Measurements from ENCODE around the gene TC2N.

GRCh38 chr14:91817566-91818325, 49.6 kb downstream of the TC2N start:
- TF ChIP-seq ZFP30 (CRISPR knock-in tag; IDR thresholded peaks at IDR 0.05) (no peak), PATZ1 (CRISPR knock-in tag; IDR thresholded peaks at IDR 0.05; ENCODE audit: borderline replicate concordance) (no peak), ARNTL (CRISPR knock-in tag; IDR thresholded peaks at IDR 0.05; ENCODE audit: borderline replicate concordance, low read depth) (no peak), BACH2 (CRISPR knock-in tag; IDR thresholded peaks at IDR 0.05; ENCODE audit: borderline replicate concordance) (no peak), ZFP3 (CRISPR knock-in tag; IDR thresholded peaks at IDR 0.05) (no peak), CREB5 (CRISPR knock-in tag; IDR thresholded peaks at IDR 0.05; ENCODE audit: low read depth) (no peak), ZNF565 (CRISPR knock-in tag; conservative IDR thresholded peaks at IDR 0.05; ENCODE audit: low read depth) (no peak), POU6F1 (CRISPR knock-in tag; IDR thresholded peaks at IDR 0.05; ENCODE audit: borderline replicate concordance, low read depth) (no peak), PPARA (CRISPR knock-in tag; IDR thresholded peaks at IDR 0.05; ENCODE audit: borderline replicate concordance) (no peak), TOX (CRISPR knock-in tag; IDR thresholded peaks at IDR 0.05; ENCODE audit: borderline replicate concordance) (no peak), RARB (CRISPR knock-in tag; IDR thresholded peaks at IDR 0.05) (no peak), GLIS3 (CRISPR knock-in tag; IDR thresholded peaks at IDR 0.05) (no peak), SNAI2 (CRISPR knock-in tag; IDR thresholded peaks at IDR 0.05) (no peak)

Measured in SK-N-SH treated with all-trans-retinoic acid at 6 μM for 48 hours (cell line).